GM23248 (cell line): ENCODE data around the gene DNAJB12. TPM values are rescaled to one million over a fixed set of nuclear protein-coding genes. Genes with fewer than 3 reads are reported as not detected.

ENCODE experiments used
- DNase-seq: peaks from one replicate; pipeline ENCODE4 v3.0.0-alpha.2; 2015
- H2AFZ ChIP-seq: fragments of 200-600 bp; sonication (generic); 2 replicates; pipeline ENCODE4 v1.6.1; 2016; ENCODE audit warnings: antibody characterized with exemption
- H3F3A ChIP-seq: fragments of 200-600 bp; sonication (generic); 2 replicates; pipeline ENCODE4 v1.6.1; 2016; ENCODE audit warnings: mild to moderate bottlenecking, antibody characterized with exemption, mixed run types; ENCODE audit not compliant: insufficient read depth
- H3K27ac ChIP-seq: fragments of 200-600 bp; sonication (generic); 2 replicates; pipeline ENCODE4 v1.5.1; 2016; ENCODE audit warnings: mild to moderate bottlenecking
- H3K27me3 ChIP-seq: fragments of 200-600 bp; sonication (generic); replicated peaks from 2 replicates; pipeline ENCODE4 v1.6.1; 2016; ENCODE audit warnings: mild to moderate bottlenecking; ENCODE audit not compliant: insufficient read depth
- H3K36me3 ChIP-seq: fragments of 200-600 bp; sonication (generic); 2 replicates; pipeline ENCODE4 v1.6.1; 2016; ENCODE audit warnings: low read depth, mild to moderate bottlenecking
- H3K4me1 ChIP-seq: fragments of 200-600 bp; sonication (generic); 2 replicates; pipeline ENCODE4 v1.6.1; 2016; ENCODE audit warnings: mild to moderate bottlenecking; ENCODE audit not compliant: insufficient read depth
- H3K4me2 ChIP-seq: fragments of 200-600 bp; sonication (generic); one replicate; pipeline ENCODE4 v1.6.1; 2016; ENCODE audit warnings: mild to moderate bottlenecking; ENCODE audit not compliant: unreplicated experiment
- H3K4me3 ChIP-seq: fragments of 200-600 bp; sonication (generic); 2 replicates; pipeline ENCODE4 v1.5.1; 2016; ENCODE audit warnings: mild to moderate bottlenecking
- H3K79me2 ChIP-seq: fragments of 200-600 bp; sonication (generic); 2 replicates; pipeline ENCODE4 v1.6.1; 2016; ENCODE audit warnings: mild to moderate bottlenecking; ENCODE audit not compliant: insufficient read depth
- H3K9ac ChIP-seq: fragments of 200-600 bp; sonication (generic); 2 replicates; pipeline ENCODE4 v1.6.1; 2016; ENCODE audit warnings: mild to moderate bottlenecking
- H3K9me2 ChIP-seq: fragments of 200-600 bp; sonication (generic); 2 replicates; pipeline ENCODE4 v1.6.1; 2016; ENCODE audit warnings: mixed run types, mild to moderate bottlenecking, moderate library complexity; ENCODE audit not compliant: insufficient read depth
- H3K9me3 ChIP-seq: fragments of 200-600 bp; sonication (generic); one replicate; pipeline ENCODE4 v1.6.1; 2017; ENCODE audit warnings: low read depth
- H4K20me1 ChIP-seq: fragments of 200-600 bp; sonication (generic); 2 replicates; pipeline ENCODE4 v1.6.0; 2016; ENCODE audit not compliant: insufficient read depth
- EZH2 ChIP-seq: fragments of 200-600 bp; sonication (generic); IDR thresholded peaks from 2 replicates; pipeline ENCODE4 v1.6.1; 2018; ENCODE audit warnings: antibody characterized with exemption, mild to moderate bottlenecking; ENCODE audit not compliant: insufficient read depth, poor library complexity, severe bottlenecking
- EZH2phosphoT487 ChIP-seq: fragments of 200-600 bp; sonication (generic); IDR thresholded peaks from 2 replicates; pipeline ENCODE4 v1.6.1; 2018; ENCODE audit warnings: antibody characterized with exemption, moderate library complexity, mild to moderate bottlenecking, low read depth; ENCODE audit not compliant: insufficient read depth
- WGBS, 2 experiments: methylation state at CpG; one replicate each; pipeline ENCODE4 v1.1.6; 2015 to 2017; ENCODE audit warnings: low lambda C conversion rate in 2 of 2, low coverage in 1 of 2; ENCODE audit errors: missing lambda C conversion rate in 2 of 2; 5-methylcytosine and 5-hydroxymethylcytosine counted together
- in situ Hi-C: fragments of 300-500 bp; cut with MboI; formaldehyde crosslinking; loops from 2 replicates; pipeline ENCODE4 v1.15.0; 2020
- polyA plus RNA-seq: library from polyadenylated mRNA; unstranded; fragments of >200 nt; fragmentation: Nextera tagmentation; extraction: Ambion mirVana; gene quantifications from 2 replicates; pipeline ENCODE4 v1.2.1, GENCODE V29; 2016
- total RNA-seq: library from RNA; depleted of rRNA; stranded (reverse); fragments of >200 nt; shearing (Covaris generic); gene quantifications from 2 replicates; pipeline ENCODE4 v1.2.3, GENCODE V29; 2014

The DNAJB12 gene
- total and polyA plus RNA-seq, 2 experiments from 2014 or later = 28.4 to 32.0 TPM

DNA sequence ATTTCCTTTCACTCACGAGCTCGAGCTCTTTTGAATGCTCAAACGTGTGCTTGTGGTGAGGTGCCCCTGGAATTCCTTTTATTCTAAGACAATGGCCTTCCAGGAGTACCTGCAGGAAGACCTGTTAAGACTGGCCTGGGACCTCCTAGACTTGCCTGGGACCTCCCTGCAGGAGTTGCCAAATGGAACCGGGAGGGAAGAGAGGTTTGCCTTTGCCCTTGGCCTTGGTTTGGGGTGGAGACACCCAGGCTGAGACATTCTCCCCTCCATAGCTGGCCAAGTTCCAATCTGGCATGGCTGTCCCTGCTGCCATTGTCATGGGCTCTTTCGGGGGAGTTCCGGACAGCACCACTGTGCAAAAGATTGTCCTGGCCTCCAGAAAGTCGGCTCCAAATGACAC is 39.7 kb downstream of the DNAJB12 start:
- Histone ChIP-seq H3K79me2 (no peaks in the 10 kb centered on the region), H3F3A (peaks cover 17% of the 10 kb centered on the region), H3K36me3 (no peaks in the 10 kb centered on the region), H3K9ac (peak overlapping the region; percentile 35; the same call in 1 of the 2 replicates), H2AFZ (peak overlapping the region; percentile 31; the same call in 1 of the 2 replicates), H3K27ac (peak overlapping the region; percentile 91), H3K9me3 (no peaks in the 10 kb centered on the region), H3K9me2 (no peaks in the 10 kb centered on the region), H3K4me1 (peaks cover 30% of the 10 kb centered on the region), H3K27me3 (no peaks in the 10 kb centered on the region), H4K20me1 (no peaks in the 10 kb centered on the region), H3K4me3 (no peak overlapping the region), H3K4me2 (peak overlapping the region; percentile 42)
- DNase-seq = no peak
- TF ChIP-seq EZH2 (no peak), EZH2phosphoT487 (no peak)
- in situ Hi-C loops = no loop called here
- 44 to 46% methylated on average over 7 of the region's 7 CpGs for WGBS, 2 experiments

- TF ChIP-seq EZH2 = no peak
- Histone ChIP-seq H3K9me2 (no peaks in the 10 kb centered on the region), H3F3A (peaks cover 14% of the 10 kb centered on the region), H3K9me3 (no peaks in the 10 kb centered on the region), H3K4me1 (peaks cover 32% of the 10 kb centered on the region), H3K27ac (no peak overlapping the region), H3K36me3 (no peaks in the 10 kb centered on the region), H2AFZ (no peak overlapping the region), H3K4me3 (no peak overlapping the region), H3K79me2 (no peaks in the 10 kb centered on the region), H3K9ac (no peak overlapping the region), H3K27me3 (no peaks in the 10 kb centered on the region), H4K20me1 (no peaks in the 10 kb centered on the region), H3K4me2 (no peak overlapping the region)
- WGBS, 2 experiments = 91 to 92% methylated on average over 7 of the region's 7 CpGs
- in situ Hi-C loops = no loop called here
- no peak for DNase-seq
Measured at GRCh38 chr10:72314263-72314662, 40.5 kb downstream of the DNAJB12 start.

DNA sequence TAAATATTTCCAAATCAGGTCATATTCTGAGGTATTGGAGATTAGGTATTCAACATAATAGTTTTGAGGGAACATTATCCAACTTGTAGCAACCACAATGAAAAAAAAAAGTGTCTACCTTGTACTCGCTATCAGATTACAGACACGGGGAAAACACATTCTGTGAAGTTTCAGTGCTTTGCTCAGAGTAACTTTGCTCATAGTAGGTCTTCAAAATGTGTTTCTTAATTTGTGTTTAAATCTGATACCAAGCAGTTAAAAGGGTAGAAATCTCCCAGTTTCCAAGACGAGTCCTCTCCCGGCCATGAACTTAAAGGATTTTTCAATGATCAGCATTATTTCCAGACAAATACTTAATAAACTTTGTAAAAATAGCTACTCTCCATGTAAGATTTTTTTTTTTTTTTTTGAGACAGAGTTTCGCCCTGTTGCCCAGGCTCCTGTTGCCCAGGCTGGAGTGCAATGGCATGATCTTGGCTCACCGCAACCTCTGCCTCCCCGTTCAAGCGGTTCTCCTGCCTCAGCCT is 41.8 kb downstream of the DNAJB12 start:
- Histone ChIP-seq H4K20me1 (no peaks in the 10 kb centered on the region), H3K4me2 (no peak overlapping the region), H3K79me2 (no peaks in the 10 kb centered on the region), H3K27me3 (no peaks in the 10 kb centered on the region), H3F3A (peaks cover 17% of the 10 kb centered on the region; the same call in 1 of the 2 replicates), H3K9me3 (no peaks in the 10 kb centered on the region), H3K27ac (no peak overlapping the region), H2AFZ (no peak overlapping the region), H3K36me3 (no peaks in the 10 kb centered on the region), H3K4me3 (no peak overlapping the region), H3K9me2 (no peaks in the 10 kb centered on the region), H3K9ac (no peak overlapping the region), H3K4me1 (peaks cover 36% of the 10 kb centered on the region)
- in situ Hi-C loops = no loop called here
- no peak for DNase-seq
- TF ChIP-seq EZH2 = no peak
- TF ChIP-seq EZH2phosphoT487 = no peak
- WGBS, 2 experiments = 94 to 97% methylated on average over 8 of the region's 8 CpGs

DNA sequence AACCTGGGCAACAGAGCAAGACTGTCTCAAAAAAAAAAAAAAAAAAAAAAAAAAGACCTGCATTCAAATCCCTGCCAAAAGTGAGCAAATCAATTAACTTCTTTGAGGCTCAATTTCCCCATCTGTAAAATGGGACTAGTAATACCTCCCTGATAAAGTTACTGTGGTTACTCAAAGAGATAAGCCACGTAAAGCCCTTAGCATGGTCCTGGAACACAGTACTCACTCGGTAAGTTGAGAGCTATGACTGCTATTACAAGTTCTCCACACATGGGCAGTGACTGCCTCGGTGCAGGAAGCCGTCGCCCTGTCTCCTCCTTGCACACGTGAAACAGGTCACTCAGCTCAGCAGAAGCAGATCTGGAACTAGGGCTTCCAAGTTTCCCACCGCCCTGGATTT is 43.1 kb downstream of the DNAJB12 start:
- Histone ChIP-seq H4K20me1 (no peaks in the 10 kb centered on the region), H3K79me2 (no peaks in the 10 kb centered on the region), H3K9ac (no peak overlapping the region), H3K4me2 (no peak overlapping the region), H3K9me3 (no peaks in the 10 kb centered on the region), H3F3A (peaks cover 17% of the 10 kb centered on the region; the same call in 1 of the 2 replicates), H3K4me3 (no peak overlapping the region), H3K27ac (no peak overlapping the region), H2AFZ (no peak overlapping the region), H3K9me2 (no peaks in the 10 kb centered on the region), H3K27me3 (no peaks in the 10 kb centered on the region), H3K36me3 (no peaks in the 10 kb centered on the region), H3K4me1 (peaks cover 36% of the 10 kb centered on the region)
- in situ Hi-C loops = no loop called here
- no peak for DNase-seq
- TF ChIP-seq EZH2phosphoT487 = no peak
- no peak for TF ChIP-seq EZH2
- WGBS, 2 experiments = 91 to 92% methylated on average over 7 of the region's 7 CpGs

DNA sequence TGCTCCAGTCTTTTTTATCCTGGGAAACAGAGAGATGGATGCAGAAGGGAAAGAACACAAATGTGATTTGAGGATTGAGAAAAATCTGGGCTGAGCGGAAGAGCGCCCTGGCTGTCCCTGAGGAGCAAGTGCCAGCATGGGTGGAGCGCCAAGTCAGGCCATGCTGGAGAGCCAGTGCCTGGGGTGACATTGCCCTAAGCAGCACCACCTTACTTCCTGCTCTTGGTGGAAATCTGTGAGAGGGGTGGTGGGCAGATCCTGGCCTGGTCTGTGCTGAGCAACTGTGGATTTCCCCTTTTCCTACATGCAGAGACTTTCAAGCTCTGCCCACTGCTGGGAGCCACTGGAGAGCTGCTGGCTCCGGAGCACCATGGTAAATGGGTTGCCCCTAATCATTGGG is 44.1 kb downstream of the DNAJB12 start:
- TF ChIP-seq EZH2phosphoT487 = no peak
- TF ChIP-seq EZH2 = no peak
- Histone ChIP-seq H3K4me1 (peaks cover 29% of the 10 kb centered on the region), H3K9me3 (no peaks in the 10 kb centered on the region), H3F3A (peaks cover 9% of the 10 kb centered on the region; the same call in 1 of the 2 replicates), H3K9me2 (no peaks in the 10 kb centered on the region), H3K79me2 (no peaks in the 10 kb centered on the region), H3K4me3 (no peak overlapping the region), H2AFZ (no peak overlapping the region), H4K20me1 (no peaks in the 10 kb centered on the region), H3K36me3 (no peaks in the 10 kb centered on the region), H3K27ac (no peak overlapping the region), H3K4me2 (no peak overlapping the region), H3K27me3 (no peaks in the 10 kb centered on the region), H3K9ac (no peak overlapping the region)
- in situ Hi-C loops = no loop called here
- 70 to 85% methylated on average over 4 of the region's 4 CpGs for WGBS, 2 experiments
- no peak for DNase-seq
